Rectal smooth muscle tissue (tissue), 1 donor: ENCODE results near the gene KMO.

Experiments
- H3K27ac ChIP-seq: one replicate; pipeline ENCODE4 v1.7.0; 2013; ENCODE audit warnings: low read depth, low read length, inconsistent platforms
- H3K27me3 ChIP-seq: one replicate; pipeline ENCODE4 v1.7.0; 2013; ENCODE audit warnings: low read length; ENCODE audit not compliant: control insufficient read depth, insufficient read depth
- H3K36me3 ChIP-seq: one replicate; pipeline ENCODE4 v1.7.0; 2013; ENCODE audit warnings: low read length; ENCODE audit not compliant: control insufficient read depth, insufficient read depth
- H3K4me1 ChIP-seq: one replicate; pipeline ENCODE4 v1.7.0; 2013; ENCODE audit warnings: low read length; ENCODE audit not compliant: control insufficient read depth, insufficient read depth
- H3K4me3 ChIP-seq: one replicate; pipeline ENCODE4 v1.7.0; 2013; ENCODE audit warnings: low read length
- H3K9ac ChIP-seq: one replicate; pipeline ENCODE4 v1.7.0; 2013; ENCODE audit warnings: low read length

KMO gene

DNA sequence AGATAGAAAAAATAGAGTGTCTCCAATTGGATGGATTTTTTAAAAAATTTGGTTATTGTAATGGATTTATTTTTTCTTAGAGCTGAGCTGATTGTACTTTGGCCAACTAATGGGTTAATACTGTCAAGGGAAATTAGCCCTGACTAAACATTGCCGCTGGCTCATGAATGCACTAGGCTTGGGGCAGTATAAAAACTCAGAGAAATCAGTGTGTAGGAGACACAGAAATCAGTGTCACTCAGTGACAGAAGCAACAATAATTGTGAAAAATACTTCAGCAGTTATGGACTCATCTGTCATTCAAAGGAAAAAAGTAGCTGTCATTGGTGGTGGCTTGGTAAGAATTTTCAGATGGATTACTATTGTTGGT, at the start of gene KMO:
TSS of gene KMO (plus strand) at position 217 of the 370 bp plus-strand sequence. CDS start at position 284, 67 bp downstream.
- peak within 1 kb of the TSS; percentile 63 for H3K4me3 ChIP-seq
- H3K9ac ChIP-seq, result no peak within 1 kb of the TSS
- H3K4me1 ChIP-seq, result no peaks in the 10 kb centered on the region
- no peaks in the 10 kb centered on the region for H3K36me3 ChIP-seq
- H3K27me3 ChIP-seq, result no peaks in the 10 kb centered on the region
- H3K27ac ChIP-seq, result no peak within 1 kb of the TSS

DNA sequence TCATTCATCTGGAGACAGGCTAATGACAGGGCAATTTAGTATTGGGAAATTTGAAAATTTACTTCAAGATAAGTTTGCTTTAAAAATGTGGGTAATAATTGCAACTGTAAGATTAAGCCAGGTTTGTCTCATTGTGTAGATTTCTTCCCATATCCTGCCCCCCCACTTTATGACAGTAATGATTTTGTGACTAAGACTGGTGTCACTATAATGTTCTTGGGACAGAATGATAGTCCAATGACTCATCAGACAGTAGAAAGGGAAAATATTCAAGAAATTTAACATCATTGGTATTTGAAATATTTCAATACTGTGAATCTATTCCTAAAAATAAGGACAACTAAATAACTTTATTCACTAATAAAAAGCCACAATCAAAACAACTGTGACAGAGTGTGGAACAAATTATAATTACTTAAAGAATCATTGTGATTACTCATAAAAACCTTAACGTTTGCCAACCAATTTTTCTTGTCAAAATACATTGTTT, 49.4 kb upstream of the KMO start:
- Histone ChIP-seq H3K27ac (no peak overlapping the region), H3K4me1 (no peaks in the 10 kb centered on the region), H3K4me3 (no peak overlapping the region), H3K27me3 (no peaks in the 10 kb centered on the region), H3K36me3 (no peaks in the 10 kb centered on the region), H3K9ac (no peak overlapping the region)

DNA sequence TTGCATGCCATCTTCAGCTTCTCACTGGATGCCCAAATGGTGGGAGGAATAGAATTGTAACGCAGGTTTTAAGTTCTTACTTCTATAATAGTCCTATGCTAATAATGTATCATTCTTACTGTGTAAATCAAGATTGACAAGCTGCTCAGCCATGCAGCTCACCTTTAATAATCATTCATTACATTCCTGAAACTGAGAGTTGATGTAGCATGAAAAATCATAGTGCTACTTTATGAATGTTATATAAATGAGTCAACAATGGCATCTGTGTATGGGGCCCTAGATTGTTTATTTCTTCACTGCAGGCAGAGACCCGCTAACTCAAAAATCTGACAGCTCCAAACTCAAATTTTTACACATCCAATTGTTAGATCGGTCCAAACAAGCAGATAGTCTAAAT, 47.0 kb upstream of the KMO start:
- H3K36me3 ChIP-seq, result no peaks in the 10 kb centered on the region
- H3K4me1 ChIP-seq, result no peaks in the 10 kb centered on the region
- H3K4me3 ChIP-seq, result no peak overlapping the region
- H3K27ac ChIP-seq, result no peak overlapping the region
- H3K9ac ChIP-seq, result no peak overlapping the region
- no peaks in the 10 kb centered on the region for H3K27me3 ChIP-seq

DNA sequence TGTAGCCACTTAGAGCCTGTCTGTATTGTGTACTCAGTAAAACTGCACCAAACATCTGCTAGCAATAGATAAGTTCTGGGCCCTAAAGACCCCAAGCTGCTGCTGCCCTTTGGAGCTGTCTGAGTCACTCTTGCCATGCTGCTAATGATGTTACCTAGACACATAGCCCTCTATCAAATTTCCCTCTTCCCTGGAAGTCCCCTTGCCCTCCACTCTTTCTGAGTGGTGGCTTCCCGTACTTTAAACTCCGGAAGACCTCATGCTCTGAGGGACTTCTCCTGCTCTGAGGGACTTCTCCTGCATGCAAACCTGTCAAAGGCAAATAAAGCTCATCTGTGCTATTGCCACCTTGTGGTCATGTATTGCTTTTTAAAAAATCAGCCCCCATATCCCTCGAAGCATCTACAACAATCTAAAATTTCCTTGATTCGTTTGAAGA, 46.6 kb upstream of the KMO start:
- Histone ChIP-seq H3K4me1 (no peaks in the 10 kb centered on the region), H3K27ac (no peak overlapping the region), H3K36me3 (no peaks in the 10 kb centered on the region), H3K9ac (no peak overlapping the region), H3K27me3 (no peaks in the 10 kb centered on the region), H3K4me3 (no peak overlapping the region)

DNA sequence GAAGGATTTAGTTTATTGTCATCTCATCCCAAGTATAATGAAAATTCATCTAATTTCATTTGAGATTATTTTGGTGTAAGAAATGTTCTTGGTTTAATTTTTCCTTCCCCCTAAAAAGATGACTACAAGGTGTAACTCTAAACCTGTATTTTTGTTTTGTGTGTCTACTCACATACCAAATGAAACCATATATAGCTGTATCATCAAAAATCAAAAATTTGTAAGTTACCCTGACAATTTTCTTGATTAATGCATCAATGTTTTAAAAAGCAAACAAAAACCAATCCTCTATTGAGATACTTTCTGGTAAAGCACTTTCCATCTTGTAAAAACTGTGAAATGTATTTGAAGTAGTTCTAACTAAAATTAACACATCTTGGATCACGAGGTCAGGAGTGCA, 43.4 kb upstream of the KMO start:
- Histone ChIP-seq H3K36me3 (no peaks in the 10 kb centered on the region), H3K4me1 (no peaks in the 10 kb centered on the region), H3K9ac (no peak overlapping the region), H3K27me3 (no peaks in the 10 kb centered on the region), H3K27ac (no peak overlapping the region), H3K4me3 (no peak overlapping the region)

DNA sequence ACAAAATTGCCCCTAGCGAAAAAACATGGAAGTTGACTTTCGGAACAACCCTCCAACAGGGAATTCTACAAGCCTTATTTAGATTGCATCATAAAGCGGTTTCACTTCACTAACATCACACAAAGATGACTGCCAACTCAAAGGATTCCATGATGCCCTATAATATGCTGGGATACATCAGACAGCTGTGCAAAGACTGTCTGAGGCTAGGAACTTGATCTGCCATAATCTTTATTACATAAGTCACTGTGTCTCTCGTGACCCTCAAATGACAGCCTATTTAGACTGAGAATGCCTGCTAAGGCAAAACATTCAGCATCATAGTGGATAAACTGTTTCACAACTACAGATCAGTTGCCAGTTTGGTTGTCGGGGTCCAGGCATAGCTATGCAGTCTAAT, 36.4 kb upstream of the KMO start:
- Histone ChIP-seq H3K9ac (no peak overlapping the region), H3K36me3 (peaks cover 18% of the 10 kb centered on the region), H3K27ac (no peak overlapping the region), H3K27me3 (no peaks in the 10 kb centered on the region), H3K4me1 (no peaks in the 10 kb centered on the region), H3K4me3 (no peak overlapping the region)

DNA sequence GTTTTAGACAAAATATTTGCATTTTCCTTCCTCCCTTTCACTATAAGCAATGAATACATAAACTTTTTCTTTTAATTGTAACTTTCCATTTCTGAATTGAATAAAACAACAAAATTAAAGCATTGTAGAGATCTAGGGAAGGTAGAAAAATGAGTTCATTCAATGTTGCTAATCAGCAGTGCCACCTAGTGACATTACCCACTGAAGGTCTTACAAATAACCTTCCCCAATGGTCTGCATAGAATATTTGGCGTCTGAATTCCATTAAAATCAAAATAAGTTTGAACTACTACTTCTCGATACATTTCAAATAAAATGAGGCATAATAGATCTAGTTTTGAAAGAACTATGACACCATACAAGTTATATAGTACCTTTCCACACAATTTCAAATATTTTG, 32.3 kb upstream of the KMO start:
- H3K27me3 ChIP-seq, result no peaks in the 10 kb centered on the region
- H3K27ac ChIP-seq, result no peak overlapping the region
- no peak overlapping the region for H3K4me3 ChIP-seq
- H3K4me1 ChIP-seq, result no peaks in the 10 kb centered on the region
- H3K36me3 ChIP-seq, result peaks cover 31% of the 10 kb centered on the region
- no peak overlapping the region for H3K9ac ChIP-seq

DNA sequence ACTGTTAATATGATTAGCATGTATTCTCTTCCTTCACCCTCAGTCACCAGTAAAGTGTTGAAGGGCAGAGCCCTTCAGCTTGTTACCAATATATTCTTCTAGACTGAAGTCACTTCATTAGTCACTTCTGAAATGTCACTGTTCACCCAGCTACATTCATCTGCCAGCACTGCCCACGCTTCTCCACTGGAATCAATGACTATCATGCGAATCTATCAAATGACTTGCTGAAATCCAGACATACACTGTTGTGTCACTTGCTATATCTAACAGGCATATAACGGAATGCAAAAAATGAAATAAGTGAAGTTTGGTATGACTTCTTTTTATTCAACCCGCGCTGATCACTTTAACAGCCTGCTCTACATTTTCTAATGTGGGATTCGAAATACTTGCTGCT, 28.7 kb upstream of the KMO start:
- no peak overlapping the region for H3K9ac ChIP-seq
- H3K27ac ChIP-seq, result no peak overlapping the region
- H3K4me1 ChIP-seq, result no peaks in the 10 kb centered on the region
- no peak overlapping the region for H3K4me3 ChIP-seq
- no peaks in the 10 kb centered on the region for H3K27me3 ChIP-seq
- H3K36me3 ChIP-seq, result peaks cover 13% of the 10 kb centered on the region

DNA sequence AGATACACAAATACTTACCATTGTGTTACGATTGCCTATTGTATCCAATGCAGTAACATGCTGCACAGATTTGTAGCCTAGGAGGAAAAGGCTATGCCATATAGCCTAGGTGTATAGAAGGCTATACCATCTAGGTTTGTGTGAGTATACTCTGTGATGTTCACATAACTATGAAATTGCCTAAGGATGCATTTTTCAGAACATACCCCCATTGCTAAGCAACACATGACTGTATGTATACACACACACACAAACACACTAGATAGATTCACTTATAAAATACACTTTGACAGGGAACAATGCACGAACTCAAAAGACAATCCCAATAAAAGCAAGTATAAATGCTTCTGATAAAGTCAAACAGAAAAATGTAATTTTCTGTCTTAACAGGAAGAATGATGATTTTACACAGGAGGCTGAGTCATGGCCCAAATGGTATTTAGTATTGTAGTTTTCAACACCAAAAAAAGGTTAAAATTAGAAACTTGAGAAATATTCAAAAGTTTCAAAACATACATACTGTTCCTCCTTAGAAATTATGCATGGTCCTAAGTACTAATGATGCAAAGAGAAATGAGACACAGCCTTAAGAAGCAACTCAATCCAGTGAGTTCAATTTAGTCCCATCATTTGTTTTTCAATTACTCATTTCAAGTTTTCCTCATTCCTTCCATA, 24.9 kb upstream of the KMO start:
- Histone ChIP-seq H3K27ac (no peak overlapping the region), H3K27me3 (no peaks in the 10 kb centered on the region), H3K9ac (no peak overlapping the region), H3K4me1 (no peaks in the 10 kb centered on the region), H3K4me3 (no peak overlapping the region), H3K36me3 (peaks cover 20% of the 10 kb centered on the region)

DNA sequence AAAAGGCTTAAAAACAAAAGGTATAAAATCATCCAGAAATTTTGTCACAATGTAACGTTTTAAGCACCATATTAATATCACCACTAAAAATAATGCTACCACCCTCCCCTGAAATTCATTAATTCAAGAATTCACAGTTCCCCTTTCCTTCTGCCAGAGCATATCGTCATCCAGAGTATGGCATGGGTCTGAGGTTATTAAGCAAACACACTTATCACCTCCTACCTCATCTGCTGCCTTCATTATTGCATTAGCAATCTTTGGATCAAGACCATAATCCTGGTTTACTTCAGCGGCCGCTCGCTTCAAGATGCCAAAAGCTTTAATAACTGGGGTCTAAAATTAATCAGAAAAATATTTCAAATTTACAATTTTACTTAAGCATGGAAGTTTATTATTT, 18.8 kb upstream of the KMO start:
- Histone ChIP-seq H3K4me3 (no peak overlapping the region), H3K27ac (no peak overlapping the region), H3K27me3 (no peaks in the 10 kb centered on the region), H3K4me1 (peaks cover 4% of the 10 kb centered on the region), H3K9ac (no peak overlapping the region), H3K36me3 (peaks cover 12% of the 10 kb centered on the region)

DNA sequence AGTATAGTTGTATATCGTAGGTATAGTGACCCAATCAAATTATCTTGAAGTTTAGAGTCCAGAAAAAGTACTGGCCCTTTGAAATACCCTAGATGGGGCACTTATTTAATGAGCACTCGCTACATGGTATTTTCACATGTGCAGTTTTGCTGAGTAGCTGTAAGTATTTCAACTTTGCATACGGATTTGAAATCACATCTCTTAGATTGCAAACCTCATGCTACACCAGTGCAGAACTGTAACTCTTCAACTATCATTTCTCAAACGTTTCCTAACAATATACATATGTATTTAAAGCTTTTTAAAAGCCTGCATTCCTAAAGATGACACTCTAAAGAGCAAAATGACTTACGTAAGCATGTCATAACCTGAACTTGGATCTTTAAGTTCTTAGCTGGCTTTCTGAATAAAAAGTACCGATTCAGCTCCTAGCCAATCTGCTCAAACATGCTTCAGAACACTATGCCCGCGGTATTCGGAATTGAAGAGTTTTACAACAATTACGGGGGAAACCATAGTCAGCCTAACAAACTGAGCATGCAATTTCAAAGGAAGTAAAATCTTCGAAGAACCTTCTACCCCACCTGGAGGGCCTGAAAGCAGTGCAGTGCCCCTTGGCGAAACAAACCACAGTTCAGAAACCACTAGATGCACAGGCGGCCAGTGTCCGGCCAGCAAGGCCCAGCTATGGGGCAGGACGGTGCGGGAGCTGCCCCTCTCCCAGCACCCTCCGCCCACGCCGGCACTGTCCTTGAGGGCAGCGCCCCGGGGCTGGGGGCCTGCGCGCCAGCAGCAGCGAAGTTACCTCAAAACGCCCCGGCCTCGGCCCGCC, 13.5 kb upstream of the KMO start:
- Histone ChIP-seq H3K36me3 (no peaks in the 10 kb centered on the region), H3K27ac (peak overlapping the region; percentile 92), H3K27me3 (no peaks in the 10 kb centered on the region), H3K4me1 (peaks cover 4% of the 10 kb centered on the region), H3K9ac (peak overlapping the region; percentile 51), H3K4me3 (peak overlapping the region; percentile 89)

DNA sequence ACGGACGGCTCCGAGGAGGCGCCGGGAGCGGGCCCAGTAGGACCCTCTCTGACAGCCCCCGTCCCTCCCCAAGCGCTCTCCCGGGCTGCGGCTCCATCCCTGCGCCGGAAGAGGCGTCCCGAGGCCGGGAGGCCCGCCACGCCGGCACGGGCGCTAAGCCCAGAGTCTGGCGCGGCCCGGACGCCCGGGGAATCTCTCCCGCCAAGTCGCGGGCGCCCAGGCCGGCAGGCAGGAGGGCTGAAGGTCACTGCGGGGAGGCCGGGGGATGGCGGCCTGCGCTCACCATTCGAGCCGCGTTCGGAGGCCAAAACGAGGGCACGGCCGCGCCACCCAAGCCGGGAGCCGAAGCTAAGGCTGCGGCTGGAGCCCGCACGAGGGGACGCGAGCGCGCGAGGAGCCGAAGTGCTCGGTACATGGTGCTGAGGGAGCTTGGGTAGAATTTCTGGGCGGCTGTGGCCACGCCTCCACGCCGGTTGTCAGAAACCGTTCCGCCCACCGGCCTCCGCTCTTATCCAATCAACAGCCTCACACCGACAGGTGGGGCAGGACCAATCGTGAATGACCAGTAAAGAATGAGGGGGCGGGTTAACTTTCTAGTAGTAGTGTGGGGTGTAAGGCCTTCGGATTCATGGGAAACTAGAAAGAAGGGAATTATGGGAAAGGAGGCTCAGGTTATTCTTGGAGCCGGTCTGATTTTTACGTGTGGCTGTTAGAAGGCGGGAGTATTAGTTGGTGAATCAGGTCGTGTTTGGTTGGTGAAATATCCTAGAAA, 12.7 kb upstream of the KMO start, which contains the start of gene FH:
TSS of gene FH (minus strand) at position 448 of the 772 bp plus-strand sequence. CDS start at position 415, 33 bp downstream.
- Histone ChIP-seq H3K27ac (peak within 1 kb of the TSS; percentile 92), H3K36me3 (no peaks in the 10 kb centered on the region), H3K9ac (peak within 1 kb of the TSS; percentile 51), H3K27me3 (no peaks in the 10 kb centered on the region), H3K4me3 (peak within 1 kb of the TSS; percentile 89), H3K4me1 (peaks cover 4% of the 10 kb centered on the region)
